ENCODE results near the gene POC1A. TPM values are rescaled to one million over a fixed set of nuclear protein-coding genes. Genes with fewer than 3 reads are reported as not detected.

POC1A gene
- total RNA-seq, 1 experiment from 2014 or later = 29.0 TPM

GRCh38 chr3:52084216-52084945 lies 69.8 kb downstream of the POC1A start:
- Histone ChIP-seq H3K23me2 (ENCODE audit: insufficient read length, low read depth, low read length, poor library complexity, severe bottlenecking) (no peaks in the 10 kb centered on the region), H4K8ac (replicated peaks; ENCODE audit: insufficient read length, low read depth, low read length) (no peak overlapping the region), H3K4me2 (ENCODE audit: insufficient read depth, insufficient read length, low read length) (no peak overlapping the region), H3K27me3 (ENCODE audit: insufficient read depth, low read length) (no peaks in the 10 kb centered on the region), H2BK120ac (ENCODE audit: low read depth, low read length, poor library complexity, severe bottlenecking) (no peak overlapping the region), H2BK5ac (ENCODE audit: insufficient read length, low read length) (no peak overlapping the region), H4K91ac (ENCODE audit: insufficient read length, low read depth, low read length) (no peak overlapping the region), H2BK20ac (ENCODE audit: low read depth, low read length, poor library complexity, severe bottlenecking) (no peak overlapping the region), H2AFZ (ENCODE audit: low read length) (no peak overlapping the region), H3K4ac (ENCODE audit: low read depth, low read length) (no peak overlapping the region), H3K56ac (ENCODE audit: insufficient read length, low read depth, low read length) (no peak overlapping the region), H4K20me1 (ENCODE audit: control insufficient read depth, insufficient read depth, insufficient read length) (no peaks in the 10 kb centered on the region), H2AK5ac (ENCODE audit: insufficient read length, low read length) (no peak overlapping the region), H3T11ph (ENCODE audit: low read length) (no peak overlapping the region), H4K5ac (ENCODE audit: insufficient read length, low read depth, low read length) (no peak overlapping the region), H3K23ac (ENCODE audit: insufficient read length, low read depth, low read length) (no peak overlapping the region), H3K9me3 (ENCODE audit: control insufficient read depth, low read depth, low read length) (no peaks in the 10 kb centered on the region), H3K79me1 (ENCODE audit: insufficient read depth, low read depth, low read length, poor library complexity, severe bottlenecking) (no peaks in the 10 kb centered on the region), H3K14ac (ENCODE audit: insufficient read depth, low read length) (no peak overlapping the region; the same call in 1 of the 2 replicates), H3K27ac (ENCODE audit: insufficient read length, low read depth, low read length) (no peak overlapping the region), H3K79me2 (ENCODE audit: insufficient read depth, low read length) (no peaks in the 10 kb centered on the region), H2BK15ac (ENCODE audit: low read depth, low read length) (no peak overlapping the region), H3K4me1 (ENCODE audit: insufficient read depth, low read length) (no peaks in the 10 kb centered on the region), H2BK12ac (ENCODE audit: insufficient read length, low read depth, low read length) (no peak overlapping the region), H3K18ac (ENCODE audit: insufficient read length, low read depth, low read length) (no peak overlapping the region), H3K9ac (ENCODE audit: extremely low read depth, insufficient read length, low read length) (no peak overlapping the region)
- Mint-ChIP-seq H3K36me3 (ENCODE audit: insufficient read depth in 1 of 3, low read depth in 3 of 3) (peaks cover 0 to 12% (median 3%) of the 10 kb centered on the region in 3 experiments; a peak in 3 of 7 replicates), H3K4me3 (no peak overlapping the region), H3K9me3 (no peaks in the 10 kb centered on the region), H3K4me1 (peaks cover 0 to 7% of the 10 kb centered on the region in 2 experiments; a peak in 2 of 4 replicates), H3K27ac (peak overlapping the region in 1 of 3 experiments; percentile 82; a peak in 1 of 7 replicates), H3K27me3 (ENCODE audit: low read depth) (no peaks in the 10 kb centered on the region)
- WGBS (ENCODE audit: extremely low coverage, insufficient read length, low lambda C conversion rate) = no CpG with 5 or more reads among the region's 9 CpGs
- no peak for TF ChIP-seq CTCF (conservative IDR thresholded peaks at IDR 0.05)
- DNase-seq = no peak

All from H9 (cell line).